Measurements from ENCODE around the gene PTHLH. TPM values are rescaled to one million over a fixed set of nuclear protein-coding genes. Genes with fewer than 3 reads are reported as not detected.

Gene PTHLH
- total and polyA plus RNA-seq, 4 donors: 0.22 to 3.0 (median 0.37) TPM

DNA sequence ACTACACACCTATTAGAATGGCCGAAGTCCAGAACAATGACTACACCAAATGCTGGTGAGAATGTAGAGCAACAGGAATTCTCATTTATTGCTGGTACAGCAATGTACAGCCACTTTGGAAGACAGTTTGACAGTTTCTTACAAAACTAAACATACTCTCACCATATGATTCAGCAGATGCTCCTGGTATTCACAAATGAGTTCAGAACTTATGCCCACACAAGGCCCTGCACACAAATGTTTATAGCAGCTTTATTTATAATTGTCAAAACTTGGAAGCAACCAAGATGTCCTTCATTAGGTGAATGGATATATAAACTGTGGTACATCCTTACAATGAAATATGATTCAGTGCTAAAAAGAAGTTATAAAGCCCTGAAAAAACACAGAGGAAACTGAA, 38.3 kb downstream of the PTHLH start:
- Histone ChIP-seq H3K27me3 (ENCODE audit: control insufficient read depth in 3 of 3, insufficient read depth in 3 of 3, low read length in 2 of 3) (no peaks in the 10 kb centered on the region), H3K9ac (ENCODE audit: insufficient read depth in 1 of 2, low read length in 2 of 2) (no peak overlapping the region), H3K4me1 (ENCODE audit: control insufficient read depth in 5 of 5, insufficient read depth in 5 of 5, low read length in 5 of 5) (no peaks in the 10 kb centered on the region), H3K9me3 (ENCODE audit: control insufficient read depth in 4 of 4, insufficient read depth in 3 of 4, low read length in 3 of 4) (no peaks in the 10 kb centered on the region), H3K27ac (ENCODE audit: low read depth in 1 of 2, low read length in 1 of 2) (no peak overlapping the region), H3K36me3 (ENCODE audit: control insufficient read depth in 4 of 4, insufficient read depth in 4 of 4, low read length in 4 of 4) (no peaks in the 10 kb centered on the region), H3K4me3 (no peak overlapping the region)
- TF ChIP-seq, protein P1, sequence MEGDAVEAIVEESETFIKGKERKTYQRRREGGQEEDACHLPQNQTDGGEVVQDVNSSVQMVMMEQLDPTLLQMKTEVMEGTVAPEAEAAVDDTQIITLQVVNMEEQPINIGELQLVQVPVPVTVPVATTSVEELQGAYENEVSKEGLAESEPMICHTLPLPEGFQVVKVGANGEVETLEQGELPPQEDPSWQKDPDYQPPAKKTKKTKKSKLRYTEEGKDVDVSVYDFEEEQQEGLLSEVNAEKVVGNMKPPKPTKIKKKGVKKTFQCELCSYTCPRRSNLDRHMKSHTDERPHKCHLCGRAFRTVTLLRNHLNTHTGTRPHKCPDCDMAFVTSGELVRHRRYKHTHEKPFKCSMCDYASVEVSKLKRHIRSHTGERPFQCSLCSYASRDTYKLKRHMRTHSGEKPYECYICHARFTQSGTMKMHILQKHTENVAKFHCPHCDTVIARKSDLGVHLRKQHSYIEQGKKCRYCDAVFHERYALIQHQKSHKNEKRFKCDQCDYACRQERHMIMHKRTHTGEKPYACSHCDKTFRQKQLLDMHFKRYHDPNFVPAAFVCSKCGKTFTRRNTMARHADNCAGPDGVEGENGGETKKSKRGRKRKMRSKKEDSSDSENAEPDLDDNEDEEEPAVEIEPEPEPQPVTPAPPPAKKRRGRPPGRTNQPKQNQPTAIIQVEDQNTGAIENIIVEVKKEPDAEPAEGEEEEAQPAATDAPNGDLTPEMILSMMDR (IDR thresholded peaks at IDR 0.05; ENCODE audit: control extremely low read depth, extremely low read depth): no peak
- no peak for DNase-seq
- 85 to 100% methylated on average over 1 of the region's 1 CpG for WGBS, 2 donors
- no peak for ATAC-seq (ENCODE audit: insufficient read depth, low FRiP score)

DNA sequence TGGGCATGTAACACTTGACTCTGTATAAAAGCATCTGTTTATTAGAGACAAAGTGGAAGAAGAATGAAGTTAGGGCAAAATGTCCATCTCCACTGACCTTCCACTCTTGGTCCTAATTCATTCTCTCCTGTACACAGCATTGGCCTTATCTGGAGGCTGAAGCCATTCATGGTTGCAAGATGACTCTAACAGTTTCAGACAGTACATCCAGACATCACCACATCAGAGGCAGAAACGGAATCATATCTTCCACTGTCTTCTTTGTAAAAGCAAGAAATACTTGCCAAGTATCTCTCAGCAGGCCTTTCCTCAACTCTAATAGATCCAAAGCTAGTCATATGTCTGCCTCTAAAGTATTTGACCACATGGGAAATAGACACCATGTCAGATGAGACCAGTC, 41.1 kb downstream of the PTHLH start:
- TF ChIP-seq, protein P1 (IDR thresholded peaks at IDR 0.05; ENCODE audit: control extremely low read depth, extremely low read depth): no peak
- Histone ChIP-seq H3K36me3 (ENCODE audit: control insufficient read depth in 4 of 4, insufficient read depth in 4 of 4, low read length in 4 of 4) (no peaks in the 10 kb centered on the region), H3K27ac (ENCODE audit: low read depth in 1 of 2, low read length in 1 of 2) (no peak overlapping the region), H3K4me3 (no peak overlapping the region), H3K9ac (ENCODE audit: insufficient read depth in 1 of 2, low read length in 2 of 2) (no peak overlapping the region), H3K27me3 (ENCODE audit: control insufficient read depth in 3 of 3, insufficient read depth in 3 of 3, low read length in 2 of 3) (no peaks in the 10 kb centered on the region), H3K9me3 (ENCODE audit: control insufficient read depth in 4 of 4, insufficient read depth in 3 of 4, low read length in 3 of 4) (no peaks in the 10 kb centered on the region), H3K4me1 (ENCODE audit: control insufficient read depth in 5 of 5, insufficient read depth in 5 of 5, low read length in 5 of 5) (no peaks in the 10 kb centered on the region)
- 85 to 90% methylated on average over 1 of the region's 1 CpG for WGBS, 2 donors
- DNase-seq (no peak), ATAC-seq (ENCODE audit: insufficient read depth, low FRiP score) (no peak)

DNA sequence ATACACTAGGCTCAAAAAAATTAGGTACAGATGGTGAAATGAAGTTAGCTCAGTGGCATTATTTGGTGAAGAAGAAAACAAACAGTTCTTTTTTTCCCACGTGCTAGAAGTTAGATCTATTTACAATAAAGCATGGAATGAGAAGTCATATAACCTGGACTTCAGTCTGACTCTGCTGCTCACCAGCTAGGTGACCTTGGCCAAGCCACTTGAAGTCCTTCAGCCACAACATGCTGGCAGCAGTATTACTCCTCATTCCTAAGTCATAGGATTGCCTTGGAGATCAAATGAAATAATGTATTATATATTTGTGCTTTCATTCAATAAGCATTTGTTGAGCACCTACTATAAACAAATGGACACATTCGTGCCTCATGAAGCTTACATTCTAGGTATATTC, 45.2 kb downstream of the PTHLH start:
- Histone ChIP-seq H3K36me3 (ENCODE audit: control insufficient read depth in 4 of 4, insufficient read depth in 4 of 4, low read length in 4 of 4) (no peaks in the 10 kb centered on the region), H3K4me1 (ENCODE audit: control insufficient read depth in 5 of 5, insufficient read depth in 5 of 5, low read length in 5 of 5) (peaks cover 0 to 4% (median 0%) of the 10 kb centered on the region in 5 donors), H3K27ac (ENCODE audit: low read depth in 1 of 2, low read length in 1 of 2) (no peak overlapping the region), H3K27me3 (ENCODE audit: control insufficient read depth in 3 of 3, insufficient read depth in 3 of 3, low read length in 2 of 3) (no peaks in the 10 kb centered on the region), H3K9ac (ENCODE audit: insufficient read depth in 1 of 2, low read length in 2 of 2) (no peak overlapping the region), H3K4me3 (no peak overlapping the region), H3K9me3 (ENCODE audit: control insufficient read depth in 4 of 4, insufficient read depth in 3 of 4, low read length in 3 of 4) (no peaks in the 10 kb centered on the region)
- TF ChIP-seq, protein P1 (IDR thresholded peaks at IDR 0.05; ENCODE audit: control extremely low read depth, extremely low read depth): no peak
- WGBS, 2 donors: 64 to 89% methylated on average over 2 of the region's 2 CpGs
- ATAC-seq (ENCODE audit: insufficient read depth, low FRiP score) (no peak), DNase-seq (no peak)
